ENCODE measurements around the gene ITSN1.
A peak's percentile ranks its signal among the peaks of the same experiment; 100 is the strongest.
"Not testable (repeated sequence)": the region's sequence is repeated elsewhere in the genome, so short reads cannot be mapped to it uniquely, and the experiment has no call there.

Gene ITSN1

GRCh38 chr21:33917421-33917820 is 275.1 kb downstream of the ITSN1 start:
- DNase-seq (ENCODE audit: low spot score) (no peak), FAIRE-seq (no peak)

GRCh38 chr21:33924079-33924765 is 281.9 kb downstream of the ITSN1 start:
- no peak for FAIRE-seq
- DNase-seq (ENCODE audit: low spot score) = peak; percentile 56

GRCh38 chr21:33924766-33925100 is 282.4 kb downstream of the ITSN1 start:
- no peak for FAIRE-seq

GRCh38 chr21:33926248-33926647 is 283.9 kb downstream of the ITSN1 start:
- not testable (repeated sequence) for FAIRE-seq

More at GRCh38 chr21:33924766-33925100, 282.4 kb downstream of the ITSN1 start:
- no peak for DNase-seq (ENCODE audit: low spot score)

GRCh38 chr21:33931052-33931798 is 288.9 kb downstream of the ITSN1 start:
- not testable (repeated sequence) for FAIRE-seq; DNase-seq (ENCODE audit: low spot score)

More at GRCh38 chr21:33926248-33926647, 283.9 kb downstream of the ITSN1 start:
- not testable (repeated sequence) for DNase-seq (ENCODE audit: low spot score)

GRCh38 chr21:33931799-33932390 is 289.6 kb downstream of the ITSN1 start:
- DNase-seq (ENCODE audit: low spot score) (no peak), FAIRE-seq (no peak)

GRCh38 chr21:33932731-33933130 is 290.4 kb downstream of the ITSN1 start:
- no peak for DNase-seq (ENCODE audit: low spot score)
- FAIRE-seq = no peak

GRCh38 chr21:33936301-33937038 is 294.2 kb downstream of the ITSN1 start:
- DNase-seq (ENCODE audit: low spot score) (no peak), FAIRE-seq (no peak)

- FAIRE-seq = no peak
- no peak for DNase-seq (ENCODE audit: low spot score)
Observed at GRCh38 chr21:33937146-33937545, 294.8 kb downstream of the ITSN1 start.

GRCh38 chr21:33937931-33938339 is 295.6 kb downstream of the ITSN1 start:
- FAIRE-seq (no peak), DNase-seq (ENCODE audit: low spot score) (no peak)

- DNase-seq (ENCODE audit: low spot score) (no peak), FAIRE-seq (no peak)
Observed at GRCh38 chr21:33938381-33938780, 296.1 kb downstream of the ITSN1 start.

- DNase-seq (ENCODE audit: low spot score) (no peak), FAIRE-seq (no peak)
Observed at GRCh38 chr21:33939226-33939625, 296.9 kb downstream of the ITSN1 start.

- FAIRE-seq (no peak), DNase-seq (ENCODE audit: low spot score) (no peak)
Observed at GRCh38 chr21:33940164-33940880, 298.0 kb downstream of the ITSN1 start.

GRCh38 chr21:33940881-33941245 is 298.6 kb downstream of the ITSN1 start:
- DNase-seq (ENCODE audit: low spot score) (no peak), FAIRE-seq (no peak)

GRCh38 chr21:33942426-33942825 is 300.1 kb downstream of the ITSN1 start:
- no peak for DNase-seq (ENCODE audit: low spot score)
- FAIRE-seq = no peak

- DNase-seq (ENCODE audit: low spot score) = no peak
- no peak for FAIRE-seq
Observed at GRCh38 chr21:33943293-33943692, 301.0 kb downstream of the ITSN1 start.

GRCh38 chr21:33944185-33944763 is 302.0 kb downstream of the ITSN1 start:
- DNase-seq (ENCODE audit: low spot score) = no peak
- FAIRE-seq = no peak

GRCh38 chr21:33945652-33946270 is 303.5 kb downstream of the ITSN1 start:
- no peak for DNase-seq (ENCODE audit: low spot score)
- no peak for FAIRE-seq

GRCh38 chr21:33947451-33948095 is 305.3 kb downstream of the ITSN1 start:
- FAIRE-seq (peak; percentile 93), DNase-seq (ENCODE audit: low spot score) (peak; percentile 95)

All from RCC 7860 (cell line).